HG02852 (cell line): ENCODE measurements around the gene PDZRN4.
"Not testable (repeated sequence)": the region's sequence is repeated elsewhere in the genome, so short reads cannot be mapped to it uniquely, and the experiment has no call there.

Source experiments
- ATAC-seq: cut with Tn5 transposase; IDR thresholded peaks from one replicate; pipeline ENCODE4 v1.9.1; 2021; ENCODE audit warnings: mild to moderate bottlenecking, moderate library complexity; ENCODE audit not compliant: unreplicated experiment

PDZRN4 gene

DNA sequence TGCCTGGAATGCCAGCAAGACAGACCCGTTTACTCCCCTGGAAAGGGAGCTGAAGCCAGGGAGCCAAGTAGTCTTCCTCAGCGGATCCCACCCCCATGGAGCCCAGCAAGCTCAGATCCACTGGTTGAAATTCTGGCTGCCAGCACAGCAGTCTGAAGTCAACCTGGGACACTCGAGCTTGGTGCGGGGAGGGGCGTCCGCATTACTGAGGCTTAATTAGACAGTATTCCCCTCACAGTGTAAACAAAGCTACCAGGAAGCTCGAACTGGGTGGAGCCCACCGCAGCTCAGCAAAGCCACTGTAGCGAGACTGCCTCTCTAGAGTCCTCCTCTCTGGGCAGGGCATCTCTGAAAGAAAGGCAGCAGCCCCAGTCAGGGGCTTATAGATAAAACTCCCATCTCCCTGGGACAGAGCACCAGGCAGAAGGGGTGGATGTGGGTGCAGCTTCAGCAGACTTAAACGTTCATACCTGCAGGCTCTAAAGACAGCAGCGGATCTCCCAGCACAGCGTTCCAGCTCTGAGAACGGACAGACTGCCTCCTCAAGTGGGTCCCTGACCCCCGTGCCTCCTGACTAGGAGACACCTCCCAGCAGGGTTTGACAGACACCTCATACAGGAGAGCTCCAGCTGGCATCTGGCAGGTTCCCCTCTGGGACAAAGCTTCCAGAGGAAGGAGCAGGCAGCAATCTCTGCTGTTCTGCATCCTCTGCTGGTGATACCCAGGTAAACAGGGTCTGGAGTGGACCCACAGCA is 92.4 kb downstream of the PDZRN4 start:
- not testable (repeated sequence) for ATAC-seq

- not testable (repeated sequence) for ATAC-seq
Measured at GRCh38 chr12:41285470-41285869, 97.3 kb downstream of the PDZRN4 start.

DNA sequence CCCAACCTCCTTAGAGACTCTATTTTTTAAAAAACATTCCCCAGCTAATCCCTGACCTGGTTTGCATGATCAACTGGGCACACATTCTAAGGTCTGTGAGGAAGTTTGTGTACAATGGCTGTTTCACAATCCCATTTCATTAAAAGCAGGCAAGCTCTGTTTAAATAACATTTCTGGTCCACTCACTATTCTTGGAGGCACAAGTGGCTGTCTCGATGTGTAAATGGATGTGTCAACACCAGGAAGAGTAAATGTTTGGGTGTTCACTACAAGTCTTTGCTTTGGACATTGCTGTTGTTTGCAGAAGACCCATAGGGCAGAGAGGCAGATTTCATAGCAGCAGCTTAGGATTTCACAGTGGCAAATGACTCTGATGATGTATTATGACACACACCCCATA is 98.3 kb downstream of the PDZRN4 start:
- no peak for ATAC-seq

DNA sequence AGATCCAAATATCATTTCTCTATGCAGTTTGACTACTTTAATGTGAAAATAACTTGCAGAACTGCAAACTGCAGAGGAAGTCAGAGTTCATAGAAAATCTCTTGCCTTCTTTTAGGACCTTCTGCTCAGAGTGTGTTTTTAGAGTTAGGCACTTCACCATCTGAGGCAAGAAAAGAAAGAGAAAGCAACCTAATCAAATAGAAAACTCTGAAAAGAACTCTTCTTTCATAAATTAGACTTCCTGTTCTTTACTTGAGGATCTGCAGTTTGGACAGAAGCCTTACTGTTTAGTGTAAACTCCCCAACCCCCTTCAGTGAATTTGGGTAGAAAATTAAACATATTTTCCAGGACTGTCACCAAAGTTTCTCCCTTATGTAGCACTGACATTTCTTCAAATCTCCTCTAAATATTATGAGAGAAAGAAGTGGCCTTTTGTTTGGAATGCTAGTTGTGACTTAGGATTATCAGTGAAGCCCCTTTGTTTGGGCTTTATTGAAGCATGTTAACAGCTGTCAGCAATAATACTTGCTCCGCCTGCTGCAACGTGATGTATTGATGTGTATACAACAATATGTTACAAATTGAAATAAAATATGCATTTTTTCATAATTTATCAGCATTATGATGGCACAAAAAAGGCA is 99.5 kb downstream of the PDZRN4 start:
- ATAC-seq = peak; percentile 59

DNA sequence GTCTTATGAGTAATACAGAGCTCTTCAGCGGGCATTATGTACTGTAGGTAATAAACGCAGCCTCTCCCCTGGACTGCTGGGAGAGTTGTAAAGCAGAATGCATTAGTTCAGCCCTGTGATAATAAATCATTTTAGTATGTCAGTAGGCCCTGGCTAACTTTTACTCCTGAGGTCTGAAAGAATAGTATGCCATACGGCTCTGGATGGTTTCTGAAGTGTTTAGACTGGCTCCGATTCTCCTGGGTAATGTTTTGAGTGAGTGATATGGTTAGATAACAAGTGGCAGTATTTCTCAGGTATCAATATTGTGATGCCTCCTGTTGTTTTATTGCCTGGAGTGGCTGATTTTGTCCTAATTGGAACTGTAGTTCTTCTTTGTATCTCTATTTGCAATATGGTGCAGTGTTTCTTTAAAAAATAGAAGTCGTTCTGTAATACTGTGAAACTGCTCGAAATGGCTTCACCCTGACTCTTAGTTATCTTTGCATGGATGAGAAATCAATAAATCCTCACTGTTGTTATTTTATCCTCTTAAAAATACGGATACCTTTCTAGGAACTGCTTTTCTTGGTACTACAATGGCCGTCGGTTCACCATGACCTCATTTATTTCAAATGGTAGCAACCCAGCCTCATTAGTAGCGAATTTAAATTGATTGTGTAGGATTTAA is 100.2 kb downstream of the PDZRN4 start:
- ATAC-seq = no peak

GRCh38 chr12:41289501-41289900 is 101.4 kb downstream of the PDZRN4 start:
- ATAC-seq = no peak

DNA sequence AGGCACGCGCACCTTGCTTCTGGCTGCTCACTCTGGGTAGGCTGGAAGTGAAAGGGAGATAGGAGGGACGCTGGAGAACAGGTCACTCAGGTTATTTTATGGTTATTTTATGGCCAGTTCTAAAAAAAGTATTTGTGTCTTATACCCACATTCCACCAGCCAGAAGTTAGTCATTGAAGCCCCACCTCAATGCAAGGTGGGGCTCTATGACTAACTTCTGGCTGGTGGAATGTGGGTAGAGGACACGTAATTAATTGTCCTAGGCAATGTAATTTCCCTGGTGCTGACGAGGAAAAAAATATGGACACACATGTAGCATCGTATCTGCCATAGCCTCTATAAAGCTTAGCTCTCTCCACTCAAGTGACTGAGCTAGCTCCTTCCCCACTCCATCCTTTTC is 104.9 kb downstream of the PDZRN4 start:
- ATAC-seq = no peak

DNA sequence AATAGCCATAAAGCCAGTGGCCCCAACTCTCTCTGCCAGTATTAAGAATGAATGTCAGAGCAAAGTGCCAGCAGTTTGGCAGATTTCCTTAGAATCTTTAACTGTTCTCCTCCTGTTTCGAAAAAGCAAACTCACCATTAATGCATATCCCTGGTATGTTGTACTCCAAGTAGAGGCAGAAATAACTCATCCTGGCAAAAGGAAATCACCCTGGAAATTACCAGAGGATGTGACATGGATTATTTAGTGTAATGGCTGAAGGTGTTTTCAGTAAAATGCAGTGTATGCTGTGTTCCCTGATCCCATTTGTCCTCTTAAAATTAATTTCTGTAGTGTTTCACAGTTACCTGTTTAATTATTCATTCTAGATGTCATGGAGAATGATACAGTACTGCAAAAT is 105.3 kb downstream of the PDZRN4 start:
- ATAC-seq = no peak

GRCh38 chr12:41302979-41303403 is 114.9 kb downstream of the PDZRN4 start:
- ATAC-seq = no peak

- no peak for ATAC-seq
Measured at GRCh38 chr12:41304526-41304925, 116.4 kb downstream of the PDZRN4 start.

- no peak for ATAC-seq
Measured at GRCh38 chr12:41310367-41310766, 122.2 kb downstream of the PDZRN4 start.

GRCh38 chr12:41311883-41312282 is 123.8 kb downstream of the PDZRN4 start:
- no peak for ATAC-seq

DNA sequence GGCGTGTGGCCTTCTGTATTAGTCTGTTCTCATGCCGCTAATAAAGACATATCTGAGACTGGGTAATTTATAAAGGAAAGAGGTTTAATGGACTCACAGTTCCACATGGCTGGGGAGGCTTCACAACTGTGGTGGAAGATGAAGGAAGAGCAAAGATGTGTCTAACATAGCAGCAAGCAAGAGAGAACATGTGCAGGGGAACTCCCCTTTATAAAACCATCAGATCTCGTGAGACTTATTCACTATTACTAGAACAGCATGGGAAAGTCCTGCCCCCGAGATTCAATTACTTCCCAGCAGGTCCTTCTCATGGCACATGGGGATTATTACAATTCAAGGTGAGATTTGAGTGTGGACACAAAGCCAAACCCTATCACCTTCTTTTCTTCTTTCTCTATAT is 124.3 kb downstream of the PDZRN4 start:
- ATAC-seq = not testable (repeated sequence)

DNA sequence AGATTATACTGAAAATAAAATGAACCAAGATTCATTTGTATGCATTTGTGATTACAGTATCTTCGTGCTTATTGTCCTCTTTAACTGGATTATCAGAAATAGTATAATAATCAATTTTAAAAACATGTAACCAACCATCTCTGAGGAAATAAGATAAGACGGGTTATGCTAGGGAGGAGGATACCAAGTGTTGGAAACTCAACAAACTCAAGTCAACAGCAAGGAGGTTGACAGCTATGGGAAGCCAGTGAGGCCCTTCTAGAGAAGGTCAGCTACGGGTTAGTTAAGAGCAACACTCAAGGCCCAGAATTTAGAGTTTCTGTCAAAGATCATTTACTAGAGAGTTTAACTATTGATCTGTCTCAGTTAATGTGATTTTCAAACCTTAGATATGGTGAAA is 137.2 kb downstream of the PDZRN4 start:
- ATAC-seq = no peak

DNA sequence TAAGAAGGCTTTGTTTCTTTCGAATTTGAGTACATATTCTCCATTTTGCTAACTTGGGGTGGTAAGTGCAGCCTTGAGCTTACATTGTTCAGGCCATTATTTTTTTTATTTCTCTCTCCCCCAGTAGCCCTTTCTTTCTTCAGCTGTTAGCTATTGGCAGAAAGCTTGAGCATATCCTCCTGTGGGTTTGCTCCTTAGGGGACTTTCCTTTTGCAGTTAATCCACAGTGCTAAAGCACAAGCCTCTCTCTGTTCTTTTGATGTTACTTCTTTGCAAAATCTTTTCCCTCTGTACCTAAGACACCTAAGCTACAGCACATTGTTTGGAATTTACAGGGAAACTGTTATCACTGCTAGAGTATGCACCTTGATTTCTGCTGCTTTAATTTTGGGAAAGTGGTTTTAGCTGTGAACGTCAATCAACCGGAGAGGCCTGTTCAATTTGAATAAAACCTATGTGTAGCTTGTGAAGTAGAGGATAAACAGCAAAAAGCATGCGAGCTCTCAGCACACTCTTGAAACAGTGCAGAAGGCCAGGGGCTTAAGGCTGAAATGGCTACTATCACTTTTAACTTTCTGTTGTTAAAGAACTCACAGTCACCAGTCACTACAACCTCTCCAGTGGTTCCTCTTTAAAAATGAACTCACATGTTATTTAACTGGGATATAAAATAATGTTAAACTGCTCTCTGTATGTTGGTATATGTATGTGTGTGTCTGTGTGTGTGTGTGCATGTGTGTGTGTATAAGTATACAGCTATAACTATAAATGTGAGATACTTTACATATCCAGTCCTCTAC is 139.2 kb downstream of the PDZRN4 start:
- no peak for ATAC-seq

DNA sequence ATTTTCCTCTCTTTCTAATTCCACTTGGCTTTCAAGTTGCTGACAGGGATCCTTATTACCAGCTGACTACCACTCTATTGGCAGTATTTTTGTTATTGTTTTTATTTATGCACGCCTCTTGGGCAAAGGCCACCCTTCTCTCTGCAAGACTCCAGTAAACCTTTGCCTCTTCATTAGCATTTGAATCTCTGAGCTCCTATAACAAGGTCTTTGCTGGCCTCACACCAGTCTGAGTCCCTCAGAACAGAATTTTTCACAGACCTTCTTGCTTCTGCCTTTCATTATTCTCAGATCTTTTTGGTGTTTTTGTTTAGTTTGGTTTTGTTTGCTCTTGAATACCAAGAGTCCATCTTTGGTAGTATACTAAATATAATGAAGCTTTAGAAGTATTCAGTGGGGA is 145.9 kb downstream of the PDZRN4 start:
- ATAC-seq = no peak

- ATAC-seq = no peak
Measured at GRCh38 chr12:41334390-41334789, 146.3 kb downstream of the PDZRN4 start.

GRCh38 chr12:41336041-41336549 is 148.0 kb downstream of the PDZRN4 start:
- ATAC-seq = no peak

DNA sequence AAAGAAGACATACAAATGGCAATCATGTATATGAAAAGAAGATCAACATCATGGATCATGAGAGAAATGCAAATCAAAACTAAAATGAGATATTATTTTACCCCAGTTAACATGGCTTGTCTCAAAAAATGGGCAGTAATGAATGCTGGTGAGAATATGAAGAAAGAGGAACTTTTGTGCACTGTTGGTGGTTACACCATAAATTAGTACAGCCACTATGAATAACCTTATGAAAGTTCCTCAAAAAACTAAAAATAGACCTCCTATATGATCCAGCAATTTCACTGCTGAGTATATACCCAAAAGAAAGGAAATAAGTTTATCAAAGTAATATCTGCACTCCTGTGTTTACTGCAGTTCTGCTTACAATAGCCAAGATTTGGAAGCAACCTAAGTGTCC is 151.7 kb downstream of the PDZRN4 start:
- no peak for ATAC-seq

GRCh38 chr12:41344776-41345470 is 156.8 kb downstream of the PDZRN4 start:
- ATAC-seq = no peak
